UCSD-AML1 (cell line): ENCODE measurements around the gene FGD3.
A peak's percentile ranks its signal among the peaks of the same experiment; 100 is the strongest.

Source experiments
- DNase-seq: peaks from one replicate; lab custom pipeline; 2025; ENCODE audit not compliant: unreplicated experiment; lab: John Stamatoyannopoulos, UW

The FGD3 gene

DNA sequence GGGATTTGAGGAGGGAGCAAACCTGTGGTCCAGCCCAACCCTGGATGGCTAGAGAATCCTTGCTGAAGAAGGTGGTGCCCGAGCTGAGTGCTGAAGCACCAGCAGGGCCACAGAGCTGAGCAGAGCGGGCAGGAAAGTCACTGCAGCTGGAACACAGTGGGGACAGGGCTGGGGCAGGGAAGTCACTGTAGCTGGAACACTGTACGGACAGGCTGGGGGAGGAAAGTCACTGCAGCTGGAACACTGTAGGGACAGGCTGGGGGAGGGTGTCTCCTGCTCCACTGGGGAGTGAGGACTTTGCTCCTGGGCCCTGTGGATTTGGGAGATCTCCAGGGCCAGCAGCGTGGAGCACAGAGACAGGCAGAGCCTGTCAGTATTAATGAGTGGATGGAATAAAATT is 102.2 kb downstream of the FGD3 start:
- DNase-seq: no peak

DNA sequence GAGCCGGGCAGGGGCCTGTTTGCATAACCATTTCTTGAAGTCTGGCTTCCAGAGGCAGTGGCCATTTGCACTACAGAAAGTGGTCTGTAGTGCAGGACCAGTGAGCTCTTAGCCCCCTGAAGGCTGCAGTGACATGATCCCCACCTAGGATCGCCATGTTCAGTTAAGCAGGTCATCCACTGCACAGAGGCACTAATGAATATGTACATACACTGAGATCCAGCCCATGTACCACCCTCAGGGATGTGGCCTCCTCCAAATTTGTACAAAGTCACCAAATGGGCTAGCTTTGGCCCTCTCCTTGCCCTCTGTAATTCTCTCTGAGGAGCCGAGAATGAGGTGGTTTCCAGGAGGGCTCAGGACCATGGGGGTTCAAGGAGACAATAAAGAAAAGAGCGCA is 102.9 kb downstream of the FGD3 start:
- DNase-seq: no peak

DNA sequence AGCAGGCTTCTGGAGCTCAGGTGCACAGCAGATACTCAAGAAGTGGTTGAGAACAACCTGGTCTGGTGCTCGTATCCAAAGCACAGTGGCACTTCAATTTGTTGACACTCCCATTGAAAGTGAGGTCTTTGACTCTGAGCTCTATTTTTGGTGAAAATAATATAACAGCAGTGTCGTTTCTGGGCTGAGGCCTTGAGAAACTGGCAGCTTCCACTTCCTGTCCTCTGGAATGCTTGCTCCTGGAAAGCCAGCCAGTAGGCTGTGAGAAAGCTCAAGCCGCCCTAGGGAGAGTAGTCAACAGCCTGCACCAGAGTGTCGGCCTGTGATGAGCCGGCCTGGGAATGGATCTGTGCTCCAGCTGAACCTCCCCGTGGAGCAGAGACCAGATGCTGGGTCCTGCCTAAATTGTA is 104.4 kb downstream of the FGD3 start:
- DNase-seq: no peak

DNA sequence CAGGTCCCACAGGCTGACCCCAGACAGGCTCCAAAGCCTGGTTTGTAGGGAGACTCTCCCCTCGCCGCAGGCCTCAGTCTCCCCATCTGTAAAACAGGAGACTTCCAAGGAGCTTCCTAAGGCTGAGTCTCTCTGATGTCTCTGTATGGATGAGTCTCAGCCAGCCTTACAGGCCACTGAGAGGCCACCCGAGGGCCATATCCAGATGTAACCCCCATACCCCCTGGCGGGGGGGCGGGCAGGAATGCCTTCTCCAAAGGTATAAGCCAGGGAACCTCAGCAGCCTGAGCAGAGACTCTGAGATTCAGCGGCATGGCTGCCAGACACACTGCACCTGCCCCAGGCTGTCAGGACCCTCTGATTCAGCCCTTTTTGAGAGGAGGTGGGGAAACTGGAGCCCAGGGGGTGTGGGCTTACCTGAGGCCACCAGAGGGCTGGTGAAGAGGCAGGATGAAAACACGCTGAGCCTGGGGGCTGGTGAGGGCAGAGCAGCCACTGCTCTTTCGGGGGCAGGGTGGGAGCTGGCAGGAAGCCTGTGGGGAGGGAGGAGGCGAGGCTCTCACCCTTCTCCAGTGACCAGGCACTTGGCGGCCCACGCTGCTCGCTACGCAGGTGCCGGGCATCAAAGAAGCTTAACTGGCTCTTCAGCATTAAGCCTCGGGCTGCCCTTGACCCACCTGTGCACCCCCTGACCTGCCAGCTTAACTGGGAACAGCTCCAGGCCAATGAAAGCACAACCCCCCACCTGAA is 105.6 kb downstream of the FGD3 start:
- no peak for DNase-seq

DNA sequence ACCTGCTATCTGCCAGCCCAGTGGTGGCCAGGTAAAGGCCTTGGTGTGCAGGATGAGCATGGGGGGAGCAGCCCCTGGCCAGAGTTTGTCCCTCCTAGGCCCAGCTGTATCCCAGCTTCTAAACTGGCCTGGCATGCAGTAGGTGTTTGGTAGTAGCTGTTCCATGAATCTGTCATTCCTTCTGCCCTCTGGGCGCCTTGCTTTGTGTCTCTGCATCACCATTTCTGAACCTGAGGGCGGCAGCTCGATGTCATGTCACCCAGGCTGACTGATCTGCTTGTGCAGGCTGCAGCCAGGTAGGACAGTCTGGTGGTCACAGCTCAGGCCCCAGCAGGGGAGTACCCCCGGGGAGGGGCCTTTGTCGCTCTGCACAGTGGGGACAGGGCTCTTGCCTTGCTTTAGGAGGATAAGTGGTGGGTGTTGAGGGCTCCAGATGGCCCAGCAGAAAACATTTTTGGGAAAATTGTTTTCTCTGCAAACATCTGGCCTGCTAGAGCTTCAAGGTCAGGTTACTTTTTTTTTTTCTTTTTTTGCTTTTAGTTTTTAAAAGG is 106.5 kb downstream of the FGD3 start:
- no peak for DNase-seq

- no peak for DNase-seq
These were observed 107.7 kb downstream of the FGD3 start for GRCh38 chr9:93054758-93055704.

DNA sequence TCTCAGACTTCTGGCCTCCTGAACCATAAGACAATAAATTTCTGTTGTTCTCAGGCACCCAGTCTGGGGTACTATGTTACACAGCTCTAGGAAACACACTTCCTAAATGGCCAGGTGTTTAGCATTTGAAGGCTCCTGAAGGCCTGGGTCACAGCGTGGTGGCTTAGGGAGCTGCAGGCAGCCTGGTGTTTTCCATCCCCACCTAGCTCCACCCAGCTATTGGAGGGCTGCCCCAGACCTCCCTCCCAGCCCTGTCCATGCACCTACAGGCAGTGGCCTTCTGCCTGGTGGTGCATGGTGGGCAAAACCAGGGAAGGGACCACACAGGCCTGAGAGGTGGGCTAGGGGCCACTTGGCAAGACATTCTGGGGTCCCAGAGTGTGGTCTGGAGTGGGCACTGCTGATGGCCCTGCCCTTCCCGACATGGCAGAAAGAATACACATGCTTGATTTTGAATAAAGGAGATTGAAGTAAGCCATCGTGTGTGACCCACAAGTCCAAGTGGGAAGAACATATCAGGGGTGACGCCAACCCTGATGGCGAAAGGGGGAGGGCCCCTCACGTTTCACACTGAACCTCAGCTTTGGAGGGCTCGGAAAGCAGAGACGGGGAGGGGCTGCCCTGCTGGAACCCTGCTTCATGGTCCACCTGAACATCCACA is 109.8 kb downstream of the FGD3 start:
- no peak for DNase-seq

GRCh38 chr9:93057703-93058354 is 110.5 kb downstream of the FGD3 start:
- DNase-seq: no peak

GRCh38 chr9:93058355-93059010 is 111.2 kb downstream of the FGD3 start, which contains the start of gene SUSD3:
Gene SUSD3 (plus strand): TSS chr9:93058701. CDS start chr9:93058743, 42 bp downstream.
- peak; percentile 93 for DNase-seq

DNA sequence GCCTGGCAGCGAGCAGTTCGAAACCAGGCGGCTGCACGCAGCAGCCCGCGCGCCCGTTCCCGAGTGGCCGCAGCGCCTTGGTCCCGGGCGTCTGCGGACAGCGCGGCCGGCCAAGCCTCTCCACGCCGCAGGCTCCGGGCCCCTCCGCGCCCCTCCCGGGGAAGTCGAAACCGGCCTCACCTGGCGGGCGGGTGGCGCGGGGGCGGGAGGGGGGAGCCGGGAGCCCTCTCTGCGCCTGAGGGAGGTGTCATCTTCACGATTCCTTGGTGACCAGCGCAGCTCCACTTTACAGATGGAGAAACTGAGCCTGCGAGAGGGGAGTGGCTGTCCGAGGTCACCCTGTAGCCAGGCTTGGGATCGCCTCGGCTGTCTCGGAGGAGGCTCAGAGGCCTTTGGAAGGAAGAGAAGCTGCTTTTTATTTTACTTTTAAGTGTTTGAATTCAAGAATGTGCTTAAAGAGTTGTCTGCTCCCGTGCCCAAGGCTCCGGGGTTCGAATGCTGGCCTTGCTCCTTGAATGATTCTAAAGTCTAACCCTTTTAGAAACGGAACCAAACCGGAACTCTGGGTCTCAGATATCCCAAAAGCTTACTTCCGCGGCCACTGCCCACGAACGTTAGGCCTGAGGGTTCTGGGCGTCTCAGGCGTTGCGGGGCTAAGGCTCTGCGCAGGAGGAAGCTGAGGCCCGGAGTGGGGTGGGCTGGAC is 111.8 kb downstream of the FGD3 start:
- DNase-seq: peak; percentile 83

- DNase-seq: no peak
These were observed 112.6 kb downstream of the FGD3 start for GRCh38 chr9:93059715-93060578.

DNA sequence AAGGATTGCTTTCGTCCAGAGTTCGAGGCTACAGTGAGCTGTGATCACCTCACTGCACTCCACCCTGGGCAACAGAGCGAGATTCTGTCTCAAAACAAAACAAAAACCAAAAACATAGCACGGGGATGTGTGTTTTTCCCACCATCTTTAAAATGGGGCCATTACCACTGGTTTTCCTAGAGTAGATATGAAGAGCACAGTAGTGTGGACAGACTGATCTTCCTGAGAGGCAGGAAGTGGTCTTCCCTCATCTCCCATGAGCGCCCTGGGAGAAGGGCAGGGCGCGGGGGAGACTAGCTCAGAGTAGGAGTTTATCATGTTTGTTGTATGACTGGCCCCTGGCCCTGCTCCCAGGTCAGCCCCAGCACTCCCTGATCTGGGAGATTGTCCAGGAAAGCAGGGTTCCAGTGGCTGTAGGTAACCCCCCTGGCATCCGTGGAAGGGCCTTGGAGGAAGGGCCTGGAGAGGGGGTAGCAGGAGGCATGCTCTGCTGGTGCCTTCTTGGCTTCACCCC is 113.5 kb downstream of the FGD3 start:
- DNase-seq: no peak

DNA sequence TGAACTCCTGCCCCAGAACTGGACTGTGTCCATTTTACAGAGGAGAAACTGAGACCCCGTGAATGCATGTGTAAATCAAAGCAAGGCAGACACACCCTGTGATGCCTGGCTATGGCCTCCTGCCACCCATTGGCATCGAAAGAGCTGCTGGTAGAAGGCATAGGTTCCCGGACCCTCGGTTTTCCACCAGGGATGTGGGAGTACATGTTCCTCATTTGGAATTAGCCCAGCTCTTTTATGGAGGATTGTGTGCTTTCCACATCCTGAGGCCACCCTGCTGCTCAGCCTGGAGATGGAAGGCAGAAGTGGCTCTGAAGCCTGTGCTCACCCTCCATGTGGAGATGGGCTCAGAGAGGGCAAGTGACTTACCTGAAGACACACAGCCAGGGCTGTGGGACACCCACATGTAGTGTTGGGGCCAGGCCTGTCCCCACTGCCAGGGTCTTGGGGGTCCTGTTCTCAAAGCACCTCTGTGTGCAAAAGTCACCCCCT is 114.0 kb downstream of the FGD3 start:
- DNase-seq: no peak

DNA sequence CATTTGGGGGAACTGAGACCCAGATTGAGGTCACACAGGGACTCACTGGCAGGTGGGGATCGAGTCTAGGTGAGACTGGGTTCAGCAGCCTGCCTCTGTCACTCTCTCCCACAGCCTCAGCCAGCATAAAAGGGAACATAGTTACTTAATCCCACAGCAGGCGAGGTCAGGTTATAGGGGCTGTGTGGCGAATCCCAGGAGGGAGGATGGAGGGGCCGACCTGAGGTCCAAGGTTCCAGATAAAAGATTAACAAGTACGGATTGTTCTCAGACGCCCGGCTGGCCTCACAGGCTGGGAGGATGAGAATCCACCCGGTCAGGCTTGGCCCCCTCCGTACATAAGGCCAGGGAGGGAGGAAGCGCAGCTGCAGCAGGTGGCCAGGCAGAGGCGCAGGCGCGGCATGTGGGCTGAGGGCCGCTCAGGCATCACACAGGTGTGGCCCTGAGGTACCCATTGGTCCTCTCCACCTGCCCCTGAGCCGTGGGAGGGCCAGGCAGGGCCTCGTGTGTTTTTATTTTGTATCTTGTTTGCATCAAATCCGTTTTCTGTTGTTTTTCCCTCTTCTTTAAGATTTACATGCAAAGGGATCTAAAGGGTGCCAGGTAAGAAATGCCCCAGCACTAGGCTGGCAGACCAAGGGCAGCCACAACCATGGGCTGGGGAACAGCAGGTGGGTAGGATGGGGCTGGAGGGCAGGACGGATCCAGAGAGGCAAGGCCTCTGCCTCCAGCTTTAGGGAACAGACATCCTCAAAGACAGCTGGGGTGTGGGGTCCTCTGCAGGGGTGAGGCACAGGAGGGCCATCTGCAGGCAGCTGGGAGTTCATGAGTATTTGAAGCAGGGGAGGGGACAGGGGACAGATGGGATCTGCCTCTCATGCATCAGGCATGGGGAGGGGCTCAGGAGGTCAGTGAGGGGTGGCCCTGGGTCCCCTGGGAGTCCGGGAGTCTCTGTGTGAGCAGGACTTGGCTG is 114.8 kb downstream of the FGD3 start:
- DNase-seq: no peak

- peak; percentile 86 for DNase-seq
These were observed 117.2 kb downstream of the FGD3 start for GRCh38 chr9:93064392-93065134.

DNA sequence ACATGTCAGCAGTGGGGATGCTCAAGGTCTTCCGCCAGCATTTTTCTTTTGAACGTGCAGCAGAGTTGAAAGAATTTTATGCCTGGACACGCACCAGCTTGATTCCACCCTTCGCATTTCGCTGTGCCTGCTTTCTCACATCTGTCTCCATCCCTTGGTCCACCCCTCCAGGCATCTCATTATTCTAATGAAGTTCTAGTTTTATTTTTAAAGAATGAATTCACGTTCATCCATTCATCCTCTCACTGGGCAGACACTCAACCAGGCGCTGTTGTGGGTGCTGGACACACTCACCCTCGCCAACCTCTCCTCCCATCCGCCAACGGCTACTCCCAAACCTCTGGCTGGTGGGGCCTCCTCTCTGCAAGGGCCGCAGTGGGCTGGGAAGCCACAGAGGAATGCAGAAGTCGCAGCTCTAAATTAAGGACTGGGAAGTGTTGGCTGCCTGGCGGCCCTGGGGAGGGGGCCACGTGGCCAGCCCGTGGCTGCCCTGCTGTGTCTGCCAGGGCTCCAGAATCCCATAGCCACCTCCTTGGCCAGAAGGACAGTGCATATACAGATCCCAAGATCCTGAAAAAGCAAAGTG is 117.9 kb downstream of the FGD3 start:
- peak; percentile 72 for DNase-seq
